Renal cortical epithelial cell (primary cell): ENCODE results near the gene TADA2B. TPM values are rescaled to one million over a fixed set of nuclear protein-coding genes. Genes with fewer than 3 reads are reported as not detected.

Source experiments
- DNase-seq: peaks from one replicate; pipeline ENCODE4 v3.0.0-alpha.2; 2011; ENCODE audit warnings: low read depth
- total RNA-seq: library from RNA; depleted of rRNA; stranded (reverse); fragments of >200 nt; gene quantifications from 2 replicates; pipeline ENCODE4 v1.2.3, GENCODE V29; 2014

The TADA2B gene
- total RNA-seq, 1 donor from 2014 or later = 31.4 TPM

- no peak for DNase-seq
These were observed 12.8 kb downstream of the TADA2B start for GRCh38 chr4:7055990-7056325.

DNA sequence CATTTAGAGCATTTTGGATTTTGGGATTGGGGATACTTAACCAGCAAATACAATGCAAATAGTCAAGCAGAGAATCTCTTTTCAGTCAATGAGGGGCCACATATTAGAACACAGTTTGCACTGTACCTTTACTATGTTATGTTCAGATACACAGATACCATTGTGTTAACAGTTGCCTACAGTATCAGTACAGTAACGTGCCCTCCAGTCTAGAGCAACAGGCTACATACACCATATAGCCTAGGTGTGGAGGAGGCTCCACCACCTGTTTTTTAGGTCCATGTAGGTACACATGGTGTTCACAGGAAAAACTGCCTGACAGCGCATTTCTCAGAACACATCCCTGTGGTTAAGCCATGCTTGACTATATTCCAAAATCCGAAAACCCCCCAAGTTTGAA, 15.6 kb downstream of the TADA2B start:
- no peak for DNase-seq

- no peak for DNase-seq
These were observed 16.5 kb downstream of the TADA2B start for GRCh38 chr4:7059662-7060061.

- no peak for DNase-seq
These were observed 17.4 kb downstream of the TADA2B start for GRCh38 chr4:7060346-7061150.

GRCh38 chr4:7061815-7062214, 18.6 kb downstream of the TADA2B start:
- DNase-seq = no peak

- peak; percentile 32 for DNase-seq
These were observed 19.6 kb downstream of the TADA2B start for GRCh38 chr4:7062816-7063215.

- DNase-seq = no peak
These were observed 20.2 kb downstream of the TADA2B start for GRCh38 chr4:7063362-7063761.

- DNase-seq = no peak
These were observed 22.8 kb downstream of the TADA2B start for GRCh38 chr4:7066006-7066405.

- no peak for DNase-seq
These were observed 23.3 kb downstream of the TADA2B start for GRCh38 chr4:7066493-7066892.

DNA sequence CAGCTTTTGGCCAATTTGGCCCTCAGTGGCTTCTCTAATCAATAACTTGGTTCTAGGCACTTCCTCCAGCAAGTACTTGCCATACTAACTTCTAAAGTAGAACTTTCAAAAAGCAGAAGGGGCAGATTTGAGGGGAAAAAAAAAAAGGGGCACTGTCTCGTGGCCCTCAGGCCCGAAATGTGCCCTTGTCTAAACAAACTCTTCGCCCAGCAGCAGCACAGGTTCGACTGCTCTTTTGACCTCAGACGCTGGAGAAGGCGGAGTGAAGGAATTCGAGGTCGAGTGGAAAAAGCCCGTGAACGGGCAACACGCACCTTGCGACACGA, 23.9 kb downstream of the TADA2B start:
- DNase-seq = no peak

DNA sequence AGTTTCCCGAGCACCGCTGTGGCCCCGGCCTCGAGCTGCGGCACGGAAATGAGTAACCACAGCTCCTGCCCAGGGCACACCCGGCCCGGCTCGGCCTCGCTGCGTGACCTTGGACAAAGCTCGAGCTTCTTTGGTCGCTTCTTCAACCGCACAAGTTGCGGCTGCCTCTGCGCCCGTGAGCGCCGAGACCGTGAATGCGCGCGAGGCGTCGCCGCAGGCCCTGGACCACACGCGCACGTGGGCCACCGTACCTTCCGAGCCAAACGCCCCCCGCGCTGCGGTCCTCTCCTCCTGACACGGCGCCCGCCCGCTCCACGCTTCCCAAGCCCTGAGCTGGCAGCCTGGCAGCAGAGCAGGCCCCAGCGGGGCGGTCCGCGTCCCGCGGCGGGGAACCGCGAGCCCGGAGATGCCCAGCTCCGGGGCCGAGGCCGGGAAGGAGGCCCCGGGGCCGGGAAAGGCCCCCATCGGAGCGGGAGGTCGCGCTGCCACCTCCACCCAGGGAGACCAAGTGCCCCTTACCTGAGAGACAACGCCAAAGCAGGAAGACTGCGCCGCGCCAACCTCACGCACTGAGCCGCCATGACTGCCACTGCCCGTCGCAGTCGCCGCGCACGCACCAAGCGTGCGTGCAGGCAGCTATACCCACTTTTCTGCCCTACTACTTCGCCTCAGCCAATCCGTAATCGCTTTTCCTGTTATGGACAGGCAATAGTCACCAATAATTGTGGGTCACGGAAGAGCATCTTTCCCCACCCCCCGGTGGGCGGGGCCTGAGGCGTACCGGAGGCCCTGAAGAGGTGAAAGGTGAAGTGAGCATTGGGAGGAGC, 24.5 kb downstream of the TADA2B start, which contains the start of gene GRPEL1:
Gene GRPEL1 (minus strand): TSS at position 613 of the 827 bp plus-strand sequence. CDS start 32 bp downstream, at position 581.
- peak; percentile 98 for DNase-seq

- no peak for DNase-seq
These were observed 25.2 kb downstream of the TADA2B start for GRCh38 chr4:7068279-7068842.

- DNase-seq = no peak
These were observed 25.7 kb downstream of the TADA2B start for GRCh38 chr4:7068883-7069282.

- peak; percentile 64 for DNase-seq
These were observed 27.7 kb downstream of the TADA2B start for GRCh38 chr4:7070729-7071511.

GRCh38 chr4:7073059-7073458, 29.9 kb downstream of the TADA2B start:
- DNase-seq = no peak

- DNase-seq = peak; percentile 41
These were observed 30.6 kb downstream of the TADA2B start for GRCh38 chr4:7073526-7074390.

DNA sequence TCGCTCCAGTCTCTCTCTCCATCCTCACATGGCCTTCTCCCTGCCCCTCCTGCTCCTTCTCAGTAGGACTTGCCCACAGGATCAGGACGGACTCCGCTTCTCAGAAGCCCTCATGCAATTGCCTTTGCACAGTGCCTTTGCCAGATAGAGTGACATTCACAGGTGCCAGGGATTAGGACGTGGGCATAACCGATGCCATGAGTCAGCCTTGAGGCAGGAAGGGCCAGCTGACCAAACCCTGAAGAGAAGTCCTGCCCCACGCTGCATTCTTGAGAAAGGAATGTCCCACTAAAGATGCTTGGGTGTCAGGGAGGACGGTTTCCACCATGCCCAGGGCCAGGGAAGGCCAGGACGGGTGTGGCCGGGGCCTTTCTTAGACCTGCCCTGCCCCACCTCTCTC, 31.3 kb downstream of the TADA2B start:
- peak; percentile 13 for DNase-seq

DNA sequence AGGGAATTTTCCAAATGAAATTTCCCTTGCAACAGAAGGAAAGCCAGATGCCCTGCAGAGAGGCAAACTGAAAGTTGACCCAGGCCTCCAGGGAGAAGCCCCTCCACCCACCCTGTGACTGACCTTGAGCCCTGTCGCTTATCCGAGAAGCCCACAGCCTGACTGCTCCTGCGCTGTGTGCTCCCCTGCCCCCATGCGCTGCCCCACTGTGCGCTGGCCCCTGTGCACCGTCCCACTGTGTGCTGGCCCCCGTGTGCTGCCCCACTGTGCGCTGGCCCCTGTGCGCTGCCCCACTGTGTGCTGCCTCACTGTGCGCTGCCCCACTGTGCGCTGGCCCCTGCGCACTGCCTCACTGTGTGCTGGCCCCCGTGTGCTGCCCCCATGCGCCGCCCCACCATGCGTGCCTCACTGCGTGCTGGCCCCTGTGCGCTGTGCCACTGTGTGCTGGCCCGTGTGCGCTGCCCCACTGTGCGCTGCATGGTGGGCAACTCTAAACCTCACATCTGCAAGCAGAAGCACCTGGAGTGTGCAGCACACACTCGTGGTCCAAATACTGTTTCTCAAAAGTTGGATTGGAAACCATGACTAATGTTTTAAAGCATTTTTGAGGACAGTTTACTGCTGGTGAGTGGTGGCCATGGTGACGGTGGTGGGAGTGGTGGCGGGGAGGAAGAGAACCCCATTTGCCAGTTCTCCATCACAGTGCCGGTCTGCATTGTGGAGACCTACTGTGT, 33.0 kb downstream of the TADA2B start:
- no peak for DNase-seq

- no peak for DNase-seq
These were observed 33.5 kb downstream of the TADA2B start for GRCh38 chr4:7076696-7077082.

- no peak for DNase-seq
These were observed 34.2 kb downstream of the TADA2B start for GRCh38 chr4:7077371-7077770.
